GM23338 (cell line): ENCODE measurements around the gene TRAPPC12. TPM values are rescaled to one million over a fixed set of nuclear protein-coding genes. Genes with fewer than 3 reads are reported as not detected.

Experiments used
- ATAC-seq: fragments of 200-7000 bp; cut with Tn5 transposase; 3 replicates; pipeline ENCODE4 v1.9.1; 2020
- DNase-seq: peaks from one replicate; pipeline ENCODE4 v3.0.0-alpha.2; 2015; ENCODE audit warnings: low spot score
- H2AFZ ChIP-seq: fragments of 200-600 bp; sonication (generic); 2 replicates; pipeline ENCODE4 v1.8.0; 2016; ENCODE audit warnings: antibody characterized with exemption, mild to moderate bottlenecking, moderate library complexity
- H3F3A ChIP-seq: fragments of 200-600 bp; sonication (generic); replicated peaks from 2 replicates; pipeline ENCODE4 v1.8.0; 2017; ENCODE audit warnings: antibody characterized with exemption, mixed run types, low read depth
- H3K27ac ChIP-seq: fragments of 200-600 bp; sonication (generic); 2 replicates; pipeline ENCODE4 v1.6.1; 2016; ENCODE audit warnings: low read depth
- H3K27me3 ChIP-seq: fragments of 200-600 bp; sonication (generic); 2 replicates; pipeline ENCODE4 v1.8.0; 2016; ENCODE audit warnings: mild to moderate bottlenecking, mixed run types, moderate library complexity; ENCODE audit not compliant: insufficient read depth
- H3K36me3 ChIP-seq: fragments of 200-600 bp; sonication (generic); 2 replicates; pipeline ENCODE4 v1.8.0; 2016; ENCODE audit warnings: mild to moderate bottlenecking; ENCODE audit not compliant: insufficient read depth
- H3K4me1 ChIP-seq: fragments of 200-600 bp; sonication (generic); 2 replicates; pipeline ENCODE4 v1.8.0; 2016; ENCODE audit warnings: mild to moderate bottlenecking, moderate library complexity; ENCODE audit not compliant: insufficient read depth
- H3K4me2 ChIP-seq: fragments of 200-600 bp; sonication (generic); 2 replicates; pipeline ENCODE4 v1.7.1; 2017; ENCODE audit warnings: mixed run types
- H3K4me3 ChIP-seq: fragments of 200-600 bp; sonication (generic); 2 replicates; pipeline ENCODE4 v1.6.1; 2016; ENCODE audit warnings: mixed run types
- H3K79me2 ChIP-seq: fragments of 200-600 bp; sonication (generic); replicated peaks from 2 replicates; pipeline ENCODE4 v1.8.0; 2017; ENCODE audit warnings: mild to moderate bottlenecking; ENCODE audit not compliant: insufficient read depth
- H3K9me2 ChIP-seq: fragments of 200-600 bp; sonication (generic); 2 replicates; pipeline ENCODE4 v1.8.0; 2017; ENCODE audit not compliant: insufficient read depth
- H4K20me1 ChIP-seq: fragments of 200-600 bp; sonication (generic); replicated peaks from 2 replicates; pipeline ENCODE4 v1.8.0; 2017; ENCODE audit warnings: mild to moderate bottlenecking; ENCODE audit not compliant: insufficient read depth
- H3K27ac Mint-ChIP-seq: 2 replicates; pipeline ENCODE4 v1.8.0; 2020; ENCODE audit warnings: inconsistent platforms, mild to moderate bottlenecking, moderate library complexity, mixed read lengths
- H3K27me3 Mint-ChIP-seq: 3 replicates; pipeline ENCODE4 v1.8.0; 2022; ENCODE audit warnings: low read depth, mild to moderate bottlenecking, moderate library complexity, mixed read lengths, inconsistent platforms; ENCODE audit not compliant: insufficient read depth, poor library complexity
- H3K36me3 Mint-ChIP-seq: 3 replicates; pipeline ENCODE4 v1.8.0; 2021; ENCODE audit warnings: low read depth, mild to moderate bottlenecking, inconsistent platforms, moderate library complexity, mixed read lengths
- H3K4me1 Mint-ChIP-seq: 3 replicates; pipeline ENCODE4 v1.8.0; 2020; ENCODE audit warnings: mild to moderate bottlenecking, inconsistent platforms, mixed read lengths
- H3K4me3 Mint-ChIP-seq: 3 replicates; pipeline ENCODE4 v1.8.0; 2021; ENCODE audit warnings: moderate library complexity, mild to moderate bottlenecking, inconsistent platforms, mixed read lengths
- H3K9me3 Mint-ChIP-seq: 3 replicates; pipeline ENCODE4 v1.8.0; 2020; ENCODE audit warnings: moderate library complexity, mild to moderate bottlenecking, inconsistent platforms, mixed read lengths
- CREB1 ChIP-seq: fragments of 250-450 bp; sonication (Bioruptor Pico); IDR thresholded peaks from 2 replicates; pipeline ENCODE4 v1.5.0; 2020; ENCODE audit warnings: low read depth, mild to moderate bottlenecking, moderate library complexity
- NANOG ChIP-seq: IDR thresholded peaks from 2 replicates; pipeline ENCODE4 v1.6.1; 2016; ENCODE audit warnings: antibody characterized with exemption, borderline replicate concordance
- POLR2AphosphoS5 ChIP-seq: IDR thresholded peaks from 2 replicates; pipeline ENCODE4 v1.6.1; 2016; ENCODE audit warnings: antibody characterized with exemption, low read depth
- REST ChIP-seq: IDR thresholded peaks from one replicate; pipeline ENCODE4 v1.6.1; 2018; ENCODE audit warnings: antibody characterized with exemption; ENCODE audit not compliant: unreplicated experiment
- ZNF114 ChIP-seq: fragments of 250-450 bp; sonication (Bioruptor Pico); IDR thresholded peaks from 2 replicates; pipeline ENCODE4 v1.5.0; 2020; ENCODE audit warnings: mild to moderate bottlenecking, moderate library complexity
- ZNF331 ChIP-seq: fragments of 250-450 bp; sonication (Bioruptor Pico); IDR thresholded peaks from 2 replicates; pipeline ENCODE4 v1.5.0; 2020; ENCODE audit warnings: low read depth, mild to moderate bottlenecking, moderate library complexity
- ZNF462 ChIP-seq: fragments of 250-450 bp; sonication (Bioruptor Pico); IDR thresholded peaks from 2 replicates; pipeline ENCODE4 v1.5.0; 2020; ENCODE audit warnings: mild to moderate bottlenecking, moderate library complexity
- polyA plus RNA-seq: library from polyadenylated mRNA; unstranded; fragments of >200 nt; fragmentation: Nextera tagmentation; extraction: Ambion mirVana; gene quantifications from 2 replicates; pipeline ENCODE4 v1.2.1, GENCODE V29; 2016
- total RNA-seq: library from RNA; depleted of rRNA; stranded (reverse); fragments of >200 nt; shearing (Covaris generic); gene quantifications from 2 replicates; pipeline ENCODE4 v1.2.3, GENCODE V29; 2014

The TRAPPC12 gene
- total and polyA plus RNA-seq, 2 experiments from 2014 or later = 48.9 to 57.7 TPM

DNA sequence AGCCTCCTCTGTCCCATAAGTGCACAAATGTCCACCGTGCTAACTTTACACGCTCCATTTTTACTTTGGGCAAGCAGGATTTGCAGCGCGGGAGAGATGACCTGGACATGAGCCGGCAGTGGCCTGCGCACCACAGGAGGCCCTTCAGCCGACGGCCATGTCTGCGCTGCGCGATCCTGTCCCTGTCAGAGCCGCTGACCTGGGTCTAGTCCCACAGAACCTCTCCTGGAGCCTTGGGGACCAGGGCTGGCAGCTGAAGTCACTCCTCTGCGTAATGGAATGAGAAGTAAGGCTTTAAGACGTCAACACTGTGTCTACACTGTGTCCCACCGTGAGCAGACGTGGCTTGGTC is 110.2 kb downstream of the TRAPPC12 start:
- Mint-ChIP-seq H3K9me3 (peaks cover 16% of the 10 kb centered on the region), H3K27me3 (peaks cover 8% of the 10 kb centered on the region), H3K36me3 (peaks cover 25% of the 10 kb centered on the region), H3K4me1 (peaks cover 24% of the 10 kb centered on the region), H3K4me3 (no peak overlapping the region; the same call in 2 of the 3 replicates), H3K27ac (no peak overlapping the region)
- DNase-seq (no peak), ATAC-seq (no peak)
- H3F3A ChIP-seq = 0 out of 2 replicates have a peak, but pooled peaks cover 3% of the 10 kb centered on the region
- no peaks in the 10 kb centered on the region for H3K79me2 ChIP-seq
- no peaks in the 10 kb centered on the region; the same call in 1 of the 2 replicates for H3K4me1 ChIP-seq
- no peaks in the 10 kb centered on the region for H4K20me1 ChIP-seq
- H2AFZ ChIP-seq = no peak overlapping the region
- H3K4me3 ChIP-seq = no peak overlapping the region
- H3K9me2 ChIP-seq = no peaks in the 10 kb centered on the region
- H3K36me3 ChIP-seq = no peaks in the 10 kb centered on the region
- no peaks in the 10 kb centered on the region for H3K27me3 ChIP-seq
- TF ChIP-seq REST (no peak), ZNF331 (CRISPR knock-in tag) (no peak), ZNF114 (CRISPR knock-in tag) (no peak), POLR2AphosphoS5 (no peak), CREB1 (CRISPR knock-in tag) (no peak), ZNF462 (CRISPR knock-in tag) (no peak), NANOG (no peak)
- no peak overlapping the region for H3K4me2 ChIP-seq
- no peak overlapping the region for H3K27ac ChIP-seq
